Activated naive CD8-positive, alpha-beta T cell treated with anti-CD3 and anti-CD28 coated beads for 36 hours (primary cell): Measurements from ENCODE around the gene SYT9. TPM values are rescaled to one million over a fixed set of nuclear protein-coding genes. Genes with fewer than 3 reads are reported as not detected.

Experiments used
- DNase-seq: peaks from one replicate; pipeline ENCODE4 v3.0.0; 2021
- H3K27ac Mint-ChIP-seq: one replicate; pipeline ENCODE4 v1.8.0; 2022; ENCODE audit warnings: mild to moderate bottlenecking, moderate library complexity, mixed read lengths
- H3K27me3 Mint-ChIP-seq: one replicate; pipeline ENCODE4 v1.8.0; 2022; ENCODE audit warnings: mild to moderate bottlenecking, mixed read lengths
- H3K36me3 Mint-ChIP-seq: one replicate; pipeline ENCODE4 v1.8.0; 2021; ENCODE audit warnings: mild to moderate bottlenecking, mixed read lengths
- H3K4me1 Mint-ChIP-seq: one replicate; pipeline ENCODE4 v1.8.0; 2021; ENCODE audit warnings: mixed read lengths
- H3K4me3 Mint-ChIP-seq: one replicate; pipeline ENCODE4 v1.8.0; 2022; ENCODE audit warnings: mild to moderate bottlenecking, moderate library complexity, mixed read lengths
- H3K9me3 Mint-ChIP-seq: one replicate; pipeline ENCODE4 v1.8.0; 2022; ENCODE audit warnings: mixed read lengths
- total RNA-seq, 2 experiments: library from RNA; stranded (reverse); gene quantifications; one replicate each; pipeline ENCODE4 v1.2.3, GENCODE V29; 2021

The SYT9 gene
- total RNA-seq = not detected

GRCh38 chr11:7251836-7252682 lies at the start of gene SYT9:
TSS of gene SYT9 (plus strand) at chr11:7251904. CDS start at chr11:7252187, 283 bp downstream.
- Mint-ChIP-seq H3K36me3 (no peaks in the 10 kb centered on the region), H3K4me1 (no peaks in the 10 kb centered on the region), H3K9me3 (peaks cover 2% of the 10 kb centered on the region), H3K27me3 (peaks cover 63% of the 10 kb centered on the region), H3K4me3 (peak within 1 kb of the TSS; percentile 50), H3K27ac (no peak within 1 kb of the TSS)
- peak; percentile 47 for DNase-seq

GRCh38 chr11:7202412-7202811 lies 49.3 kb upstream of the SYT9 start:
- peaks cover 21% of the 10 kb centered on the region for H3K27me3 Mint-ChIP-seq
- no peak overlapping the region for H3K4me3 Mint-ChIP-seq
- no peaks in the 10 kb centered on the region for H3K36me3 Mint-ChIP-seq
- H3K4me1 Mint-ChIP-seq = no peaks in the 10 kb centered on the region
- H3K9me3 Mint-ChIP-seq = no peaks in the 10 kb centered on the region
- H3K27ac Mint-ChIP-seq = no peak overlapping the region
- no peak for DNase-seq

GRCh38 chr11:7204778-7205177 lies 46.9 kb upstream of the SYT9 start:
- H3K9me3 Mint-ChIP-seq = no peaks in the 10 kb centered on the region
- H3K27me3 Mint-ChIP-seq = peaks cover 20% of the 10 kb centered on the region
- no peak overlapping the region for H3K4me3 Mint-ChIP-seq
- no peaks in the 10 kb centered on the region for H3K36me3 Mint-ChIP-seq
- DNase-seq = no peak
- H3K4me1 Mint-ChIP-seq = no peaks in the 10 kb centered on the region
- H3K27ac Mint-ChIP-seq = no peak overlapping the region

GRCh38 chr11:7208391-7208790 lies 43.3 kb upstream of the SYT9 start:
- Mint-ChIP-seq H3K4me3 (no peak overlapping the region), H3K36me3 (no peaks in the 10 kb centered on the region), H3K4me1 (no peaks in the 10 kb centered on the region)

GRCh38 chr11:7219491-7219890 lies 32.2 kb upstream of the SYT9 start:
- H3K9me3 Mint-ChIP-seq = no peaks in the 10 kb centered on the region
- H3K4me3 Mint-ChIP-seq = no peak overlapping the region
- H3K4me1 Mint-ChIP-seq = no peaks in the 10 kb centered on the region
- no peaks in the 10 kb centered on the region for H3K36me3 Mint-ChIP-seq
- DNase-seq = no peak
- H3K27ac Mint-ChIP-seq = no peak overlapping the region
- peaks cover 35% of the 10 kb centered on the region for H3K27me3 Mint-ChIP-seq

More at GRCh38 chr11:7208391-7208790, 43.3 kb upstream of the SYT9 start:
- H3K27ac Mint-ChIP-seq = no peak overlapping the region
- peaks cover 19% of the 10 kb centered on the region for H3K27me3 Mint-ChIP-seq
- no peaks in the 10 kb centered on the region for H3K9me3 Mint-ChIP-seq
- no peak for DNase-seq

GRCh38 chr11:7220636-7221035 lies 31.1 kb upstream of the SYT9 start:
- Mint-ChIP-seq H3K4me3 (no peak overlapping the region), H3K9me3 (no peaks in the 10 kb centered on the region), H3K4me1 (no peaks in the 10 kb centered on the region), H3K27ac (no peak overlapping the region), H3K27me3 (peaks cover 36% of the 10 kb centered on the region), H3K36me3 (no peaks in the 10 kb centered on the region)
- DNase-seq = no peak

- Mint-ChIP-seq H3K27me3 (peaks cover 36% of the 10 kb centered on the region), H3K9me3 (no peaks in the 10 kb centered on the region), H3K4me3 (no peak overlapping the region), H3K36me3 (no peaks in the 10 kb centered on the region), H3K4me1 (no peaks in the 10 kb centered on the region), H3K27ac (no peak overlapping the region)
- DNase-seq = no peak
Measured at GRCh38 chr11:7222619-7223018, 29.1 kb upstream of the SYT9 start.

- no peak overlapping the region for H3K27ac Mint-ChIP-seq
- H3K4me1 Mint-ChIP-seq = no peaks in the 10 kb centered on the region
- H3K4me3 Mint-ChIP-seq = no peak overlapping the region
Measured at GRCh38 chr11:7239877-7240276, 11.8 kb upstream of the SYT9 start.

GRCh38 chr11:7245341-7245740 lies 6.4 kb upstream of the SYT9 start:
- Mint-ChIP-seq H3K9me3 (peaks cover 2% of the 10 kb centered on the region), H3K36me3 (no peaks in the 10 kb centered on the region), H3K27me3 (peaks cover 20% of the 10 kb centered on the region)

More at GRCh38 chr11:7239877-7240276, 11.8 kb upstream of the SYT9 start:
- Mint-ChIP-seq H3K36me3 (no peaks in the 10 kb centered on the region), H3K27me3 (peaks cover 23% of the 10 kb centered on the region), H3K9me3 (no peaks in the 10 kb centered on the region)
- DNase-seq = no peak

GRCh38 chr11:7246179-7246578 lies 5.5 kb upstream of the SYT9 start:
- Mint-ChIP-seq H3K9me3 (peaks cover 2% of the 10 kb centered on the region), H3K4me1 (no peaks in the 10 kb centered on the region), H3K27ac (no peak overlapping the region), H3K36me3 (no peaks in the 10 kb centered on the region), H3K27me3 (peaks cover 28% of the 10 kb centered on the region), H3K4me3 (no peak overlapping the region)
- no peak for DNase-seq

More at GRCh38 chr11:7245341-7245740, 6.4 kb upstream of the SYT9 start:
- H3K4me3 Mint-ChIP-seq = no peak overlapping the region
- DNase-seq = no peak
- no peaks in the 10 kb centered on the region for H3K4me1 Mint-ChIP-seq
- H3K27ac Mint-ChIP-seq = no peak overlapping the region

- Mint-ChIP-seq H3K4me1 (no peaks in the 10 kb centered on the region), H3K4me3 (no peak overlapping the region), H3K36me3 (no peaks in the 10 kb centered on the region), H3K27ac (no peak overlapping the region), H3K27me3 (peaks cover 51% of the 10 kb centered on the region), H3K9me3 (peaks cover 2% of the 10 kb centered on the region)
- DNase-seq = no peak
Measured at GRCh38 chr11:7250166-7250565, 1.5 kb upstream of the SYT9 start.

- H3K27me3 Mint-ChIP-seq = peaks cover 59% of the 10 kb centered on the region
- H3K27ac Mint-ChIP-seq = no peak overlapping the region
- H3K4me1 Mint-ChIP-seq = no peaks in the 10 kb centered on the region
- peaks cover 2% of the 10 kb centered on the region for H3K9me3 Mint-ChIP-seq
- no peak for DNase-seq
- no peak overlapping the region for H3K4me3 Mint-ChIP-seq
- H3K36me3 Mint-ChIP-seq = no peaks in the 10 kb centered on the region
Measured at GRCh38 chr11:7251487-7251835, 243 bp upstream of the SYT9 start.

GRCh38 chr11:7252683-7253213 lies 1.0 kb downstream of the SYT9 start:
- Mint-ChIP-seq H3K4me3 (peak overlapping the region; percentile 50), H3K4me1 (no peaks in the 10 kb centered on the region), H3K9me3 (peaks cover 2% of the 10 kb centered on the region), H3K27ac (no peak overlapping the region), H3K36me3 (no peaks in the 10 kb centered on the region), H3K27me3 (peaks cover 67% of the 10 kb centered on the region)
- no peak for DNase-seq

- peaks cover 62% of the 10 kb centered on the region for H3K27me3 Mint-ChIP-seq
- no peak overlapping the region for H3K27ac Mint-ChIP-seq
- H3K36me3 Mint-ChIP-seq = no peaks in the 10 kb centered on the region
Measured at GRCh38 chr11:7253800-7254199, 2.1 kb downstream of the SYT9 start.

GRCh38 chr11:7254731-7255291 lies 3.1 kb downstream of the SYT9 start:
- Mint-ChIP-seq H3K9me3 (no peaks in the 10 kb centered on the region), H3K4me3 (no peak overlapping the region), H3K27ac (no peak overlapping the region), H3K4me1 (no peaks in the 10 kb centered on the region), H3K36me3 (no peaks in the 10 kb centered on the region), H3K27me3 (peaks cover 59% of the 10 kb centered on the region)
- no peak for DNase-seq

More at GRCh38 chr11:7253800-7254199, 2.1 kb downstream of the SYT9 start:
- H3K9me3 Mint-ChIP-seq = no peaks in the 10 kb centered on the region
- no peaks in the 10 kb centered on the region for H3K4me1 Mint-ChIP-seq
- DNase-seq = no peak
- no peak overlapping the region for H3K4me3 Mint-ChIP-seq
